PC-9 (cell line): ENCODE results near the gene EXD3. TPM values are rescaled to one million over a fixed set of nuclear protein-coding genes. Genes with fewer than 3 reads are reported as not detected.

Experiments
- BruUV-seq: library from RNA; stranded (reverse); fragments of 400-500 nt; replicated peaks from 2 replicates; lab custom pipeline; 2021; lab: Mats Ljungman, UMichigan
- CTCF ChIA-PET: fragments of 300-600 bp; sonication (Branson Sonifier 250); formaldehyde crosslinking; loops from one replicate; lab custom pipeline; 2022; ENCODE audit warnings: antibody characterized with exemption; lab: Charles Lee
- POLR2A ChIA-PET: fragments of 300-600 bp; sonication (Branson Sonifier 250); formaldehyde crosslinking; loops from one replicate; lab custom pipeline; 2022; ENCODE audit warnings: antibody characterized with exemption; ENCODE audit not compliant: unreplicated experiment; lab: Charles Lee
- DNase-seq, 2 experiments: peaks; one replicate each; pipeline versions ENCODE4 v3.0.0 to v3.0.0-alpha.2; 2015 to 2022; ENCODE audit warnings: mixed read lengths in 1 of 2
- H2AFZ ChIP-seq: fragments of 200-600 bp; sonication (generic); 2 replicates; pipeline ENCODE4 v1.8.1; 2017; ENCODE audit warnings: antibody characterized with exemption
- H3F3A ChIP-seq: fragments of 200-600 bp; sonication (generic); 2 replicates; pipeline ENCODE4 v1.8.1; 2017; ENCODE audit warnings: antibody characterized with exemption, mild to moderate bottlenecking, low read depth; ENCODE audit not compliant: insufficient read depth
- H3K27ac ChIP-seq: fragments of 200-600 bp; sonication (generic); 2 replicates; pipeline ENCODE4 v1.6.1; 2016; ENCODE audit warnings: mixed run types
- H3K27me3 ChIP-seq: fragments of 200-600 bp; sonication (generic); 2 replicates; pipeline ENCODE4 v1.6.1; 2016; ENCODE audit warnings: low read depth, mixed run types; ENCODE audit not compliant: insufficient read depth
- H3K36me3 ChIP-seq: fragments of 200-600 bp; sonication (generic); 2 replicates; pipeline ENCODE4 v1.6.1; 2016; ENCODE audit warnings: low read depth, mixed run types
- H3K4me1 ChIP-seq: fragments of 200-600 bp; sonication (generic); replicated peaks from 2 replicates; pipeline ENCODE4 v1.6.1; 2016; ENCODE audit warnings: mixed run types; ENCODE audit not compliant: insufficient read depth
- H3K4me2 ChIP-seq: fragments of 200-600 bp; sonication (generic); 2 replicates; pipeline ENCODE4 v1.6.1; 2017; ENCODE audit warnings: mixed run types
- H3K4me3 ChIP-seq: fragments of 200-600 bp; sonication (generic); 2 replicates; pipeline ENCODE4 v1.6.1; 2016; ENCODE audit warnings: mixed run types
- H3K79me2 ChIP-seq: fragments of 200-600 bp; sonication (generic); 2 replicates; pipeline ENCODE4 v1.6.1; 2017; ENCODE audit warnings: low read depth, mixed run types
- H3K9me2 ChIP-seq: fragments of 200-600 bp; sonication (generic); 2 replicates; pipeline ENCODE4 v1.8.1; 2017; ENCODE audit warnings: mild to moderate bottlenecking; ENCODE audit not compliant: insufficient read depth
- H3K9me3 ChIP-seq: fragments of 200-600 bp; sonication (generic); 2 replicates; pipeline ENCODE4 v1.8.1; 2016; ENCODE audit warnings: low read depth; ENCODE audit not compliant: insufficient read depth
- H4K20me1 ChIP-seq: fragments of 200-600 bp; sonication (generic); 2 replicates; pipeline ENCODE4 v1.8.1; 2017; ENCODE audit not compliant: insufficient read depth
- CTCF ChIP-seq: fragments of 200-600 bp; sonication (generic); conservative IDR thresholded peaks from 2 replicates; pipeline ENCODE4 v1.6.1; 2017; ENCODE audit warnings: mixed run types, antibody characterized with exemption, mild to moderate bottlenecking, moderate library complexity
- EZH2 ChIP-seq: fragments of 200-600 bp; sonication (generic); IDR thresholded peaks from 2 replicates; pipeline ENCODE4 v1.8.0; 2017; ENCODE audit warnings: antibody characterized with exemption, low read depth
- intact Hi-C: fragments of 100-400 bp; cut with micrococcal nuclease; formaldehyde crosslinking; loops from one replicate; pipeline ENCODE4 v1.10.0; 2022; ENCODE audit not compliant: unreplicated experiment
- total RNA-seq: library from RNA; stranded (reverse); gene quantifications from 2 replicates; pipeline ENCODE4 v1.2.3, GENCODE V29; 2021

Gene EXD3
- total RNA-seq, 1 experiment from 2014 or later, result 23.7 TPM

- Histone ChIP-seq H2AFZ (no peak overlapping the region), H3K27me3 (no peaks in the 10 kb centered on the region), H3K9me3 (no peaks in the 10 kb centered on the region), H3K4me2 (peak overlapping the region; percentile 96), H3K4me1 (peaks cover 20% of the 10 kb centered on the region), H3F3A (peaks cover 38% of the 10 kb centered on the region; the same call in 1 of the 2 replicates), H4K20me1 (peaks cover 14% of the 10 kb centered on the region), H3K9me2 (no peaks in the 10 kb centered on the region), H3K4me3 (peak overlapping the region; percentile 98), H3K27ac (peak overlapping the region; percentile 75), H3K36me3 (no peaks in the 10 kb centered on the region), H3K79me2 (peaks cover 22% of the 10 kb centered on the region)
- TF ChIP-seq EZH2 (no peak), CTCF (no peak)
- peak; percentile 57 to 84 for DNase-seq
- POLR2A ChIA-PET, result interaction anchor here (0.5 to 1.7 kb wide), 8 partner anchors 10 to 371 kb away, joined by 3 to 12 read pairs (median 5); partner anchors contain the start of genes EXD3, NOXA1 and TOR4A
- CTCF ChIA-PET, result interaction anchor here (0.6 to 2.2 kb wide), 5 partner anchors 10 to 255 kb away, joined by 3 to 10 read pairs (median 6); no protein-coding TSS in a partner anchor
- BruUV-seq, result no TSS peak
- intact Hi-C loops, result loop anchor here (1.0 to 5.0 kb wide), 3 partner anchors 121 to 226 kb away; partner anchors contain the start of genes EXD3 and NOXA1
These were observed 121.6 kb downstream of the EXD3 start for GRCh38 chr9:137301081-137301947.

GRCh38 chr9:137300567-137301080 is 122.3 kb downstream of the EXD3 start:
- Histone ChIP-seq H3K27ac (peak overlapping the region; percentile 75), H3K4me3 (peak overlapping the region; percentile 98), H3K9me3 (no peaks in the 10 kb centered on the region), H3K79me2 (peaks cover 22% of the 10 kb centered on the region), H2AFZ (no peak overlapping the region), H3K4me1 (peaks cover 20% of the 10 kb centered on the region), H3F3A (peaks cover 38% of the 10 kb centered on the region; the same call in 1 of the 2 replicates), H3K4me2 (peak overlapping the region; percentile 96), H3K9me2 (no peaks in the 10 kb centered on the region), H3K27me3 (no peaks in the 10 kb centered on the region), H3K36me3 (no peaks in the 10 kb centered on the region), H4K20me1 (peaks cover 14% of the 10 kb centered on the region)
- peak; percentile 46 to 53 for DNase-seq
- no peak for TF ChIP-seq CTCF
- POLR2A ChIA-PET, result no interaction called here
- intact Hi-C loops, result loop anchor here (1.0 to 5.0 kb wide), 3 partner anchors 122 to 227 kb away; partner anchors contain the start of genes EXD3 and NOXA1
- BruUV-seq, result no TSS peak
- CTCF ChIA-PET, result interaction anchor here (1.9 to 2.2 kb wide), 2 partner anchors 10 to 19 kb away, joined by 7 to 10 read pairs; no protein-coding TSS in a partner anchor

- H3K36me3 ChIP-seq, result no peaks in the 10 kb centered on the region
These were observed 123.0 kb downstream of the EXD3 start for GRCh38 chr9:137299938-137300337.

More at GRCh38 chr9:137299938-137300337, 123.0 kb downstream of the EXD3 start:
- H2AFZ ChIP-seq, result no peak overlapping the region
- H3K4me3 ChIP-seq, result peak overlapping the region; percentile 98
- peaks cover 22% of the 10 kb centered on the region for H3K79me2 ChIP-seq
- TF ChIP-seq CTCF (no peak), EZH2 (no peak)
- no peaks in the 10 kb centered on the region for H3K27me3 ChIP-seq
- H3F3A ChIP-seq, result peaks cover 38% of the 10 kb centered on the region; the same call in 1 of the 2 replicates
- TSS peak; percentile 61 for BruUV-seq
- ChIA-PET CTCF (no interaction called here), POLR2A (no interaction called here)
- intact Hi-C loops, result loop anchor here (2.0 to 5.0 kb wide), 2 partner anchors 123 to 227 kb away; partner anchors contain the start of genes EXD3 and NOXA1
- peak overlapping the region; percentile 96 for H3K4me2 ChIP-seq
- H3K9me3 ChIP-seq, result no peaks in the 10 kb centered on the region
- no peaks in the 10 kb centered on the region for H3K9me2 ChIP-seq
- peaks cover 20% of the 10 kb centered on the region for H3K4me1 ChIP-seq
- DNase-seq, result no peak
- no peak overlapping the region for H3K27ac ChIP-seq
- peaks cover 14% of the 10 kb centered on the region for H4K20me1 ChIP-seq
